ENCODE measurements around the gene ZSCAN30.

Gene ZSCAN30

GRCh38 chr18:35290094-35290735 lies at the start of gene ZSCAN30:
ZSCAN30 (minus strand) TSS chr18:35290229; CDS start chr18:35264352, 25,877 bp downstream.
- DNase-seq (ENCODE audit: low read depth), result peak; percentile 87
- peak within 1 kb of the TSS; percentile 74 for H3K4me3 ChIP-seq (ENCODE audit: low read depth, low read length)
- TF ChIP-seq CTCF (IDR thresholded peaks at IDR 0.05; ENCODE audit: control insufficient read depth, extremely low read depth, insufficient read depth), result no peak

- no peak for DNase-seq (ENCODE audit: low read depth)
- no peak overlapping the region for H3K4me3 ChIP-seq (ENCODE audit: low read depth, low read length)
- no peak for TF ChIP-seq CTCF (IDR thresholded peaks at IDR 0.05; ENCODE audit: control insufficient read depth, extremely low read depth, insufficient read depth)
Measured at GRCh38 chr18:35337286-35337685, 47.3 kb upstream of the ZSCAN30 start.

DNA sequence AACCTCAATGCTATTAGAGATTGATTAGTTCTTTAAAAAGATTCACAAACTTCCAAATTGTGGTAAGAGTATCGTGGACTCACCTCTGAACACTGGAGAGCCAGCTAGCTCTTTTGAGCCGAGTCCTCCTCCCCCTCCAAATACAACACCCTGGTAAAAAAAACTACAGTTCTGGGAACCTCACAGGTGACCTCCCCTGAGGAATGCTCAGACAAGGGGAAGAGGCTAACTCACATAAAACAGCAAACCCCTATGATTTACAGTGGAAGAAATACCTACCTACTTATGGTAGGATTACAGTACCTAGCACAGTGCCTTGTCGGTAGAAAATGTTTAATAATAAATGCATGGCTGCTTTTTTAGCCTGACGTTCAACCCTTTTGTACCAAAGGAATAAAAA lies 45.8 kb upstream of the ZSCAN30 start:
- no peak overlapping the region for H3K4me3 ChIP-seq (ENCODE audit: low read depth, low read length)
- DNase-seq (ENCODE audit: low read depth), result no peak
- no peak for TF ChIP-seq CTCF (IDR thresholded peaks at IDR 0.05; ENCODE audit: control insufficient read depth, extremely low read depth, insufficient read depth)

- no peak for DNase-seq (ENCODE audit: low read depth)
- no peak overlapping the region for H3K4me3 ChIP-seq (ENCODE audit: low read depth, low read length)
- no peak for TF ChIP-seq CTCF (IDR thresholded peaks at IDR 0.05; ENCODE audit: control insufficient read depth, extremely low read depth, insufficient read depth)
Measured at GRCh38 chr18:35334821-35335220, 44.8 kb upstream of the ZSCAN30 start.

DNA sequence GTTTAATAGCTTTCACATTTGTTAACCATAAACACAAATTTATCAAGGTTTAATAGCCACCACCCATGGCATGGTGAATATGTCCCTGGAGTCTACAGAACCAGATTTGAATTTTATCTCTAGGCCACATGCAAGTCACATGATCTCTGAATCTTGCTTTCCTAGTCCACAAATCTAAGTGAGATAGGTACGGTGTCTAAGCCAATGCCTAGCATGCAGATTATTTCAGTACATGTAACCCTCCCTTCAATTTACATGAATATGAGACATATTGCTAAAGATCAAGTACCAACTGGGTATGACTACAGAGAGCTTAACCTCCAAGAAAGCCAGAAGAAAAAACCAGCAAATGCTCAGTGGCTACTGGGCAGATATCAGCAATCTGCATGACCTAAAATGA lies 44.2 kb upstream of the ZSCAN30 start:
- no peak for TF ChIP-seq CTCF (IDR thresholded peaks at IDR 0.05; ENCODE audit: control insufficient read depth, extremely low read depth, insufficient read depth)
- no peak overlapping the region for H3K4me3 ChIP-seq (ENCODE audit: low read depth, low read length)
- DNase-seq (ENCODE audit: low read depth), result no peak

- no peak overlapping the region for H3K4me3 ChIP-seq (ENCODE audit: low read depth, low read length)
- no peak for TF ChIP-seq CTCF (IDR thresholded peaks at IDR 0.05; ENCODE audit: control insufficient read depth, extremely low read depth, insufficient read depth)
- DNase-seq (ENCODE audit: low read depth), result no peak
Measured at GRCh38 chr18:35331367-35332087, 41.5 kb upstream of the ZSCAN30 start.
